Lower lobe of right lung (tissue), 2 donors: ENCODE results near the gene ZBTB7B. TPM values are rescaled to one million over a fixed set of nuclear protein-coding genes. Genes with fewer than 3 reads are reported as not detected.

ENCODE experiments used
- ATAC-seq, 2 donors: fragments of 200-7000 bp; cut with Tn5 transposase; one replicate each; pipeline ENCODE4 v1.9.1; 2020 to 2022; ENCODE audit warnings: mild to moderate bottlenecking in 2 of 2, moderate library complexity in 2 of 2
- DNase-seq: peaks from one replicate; pipeline ENCODE4 v3.0.0-alpha.2; 2020
- H3K27ac ChIP-seq: fragments of 200-600 bp; one replicate; pipeline ENCODE4 v1.8.0; 2022
- H3K27me3 ChIP-seq: fragments of 200-600 bp; one replicate; pipeline ENCODE4 v1.8.0; 2022; ENCODE audit warnings: low read depth
- H3K36me3 ChIP-seq: fragments of 200-600 bp; one replicate; pipeline ENCODE4 v1.8.0; 2022; ENCODE audit warnings: mild to moderate bottlenecking
- H3K4me1 ChIP-seq: fragments of 200-600 bp; one replicate; pipeline ENCODE4 v1.8.0; 2022
- H3K4me3 ChIP-seq: fragments of 200-600 bp; one replicate; pipeline ENCODE4 v1.8.0; 2022; ENCODE audit warnings: mild to moderate bottlenecking
- H3K9me3 ChIP-seq: fragments of 200-600 bp; one replicate; pipeline ENCODE4 v1.8.0; 2022
- intact Hi-C: fragments of 100-400 bp; cut with DNase I; formaldehyde crosslinking; loops from one replicate; pipeline ENCODE4 v1.11.0; 2022
- total RNA-seq: library from RNA; stranded (reverse); fragmentation: NEBNext Ultra II Directional; extraction: Animal tissue kit (Norgen Biotek cat#: 25700); gene quantifications from one replicate; pipeline ENCODE4 v1.2.1, GENCODE V29; 2021
- TF ChIP-seq, protein P1 (sequence below): fragments of 200-600 bp; IDR thresholded peaks from one replicate; pipeline ENCODE4 v1.8.0; 2022; ENCODE audit warnings: antibody characterized with exemption, mild to moderate bottlenecking
- donor health status: DM: no; HTN: yes; CAD: no; lungs with severe emphysema.

Gene ZBTB7B
- total RNA-seq, 1 donor from 2014 or later = 72.0 TPM

DNA sequence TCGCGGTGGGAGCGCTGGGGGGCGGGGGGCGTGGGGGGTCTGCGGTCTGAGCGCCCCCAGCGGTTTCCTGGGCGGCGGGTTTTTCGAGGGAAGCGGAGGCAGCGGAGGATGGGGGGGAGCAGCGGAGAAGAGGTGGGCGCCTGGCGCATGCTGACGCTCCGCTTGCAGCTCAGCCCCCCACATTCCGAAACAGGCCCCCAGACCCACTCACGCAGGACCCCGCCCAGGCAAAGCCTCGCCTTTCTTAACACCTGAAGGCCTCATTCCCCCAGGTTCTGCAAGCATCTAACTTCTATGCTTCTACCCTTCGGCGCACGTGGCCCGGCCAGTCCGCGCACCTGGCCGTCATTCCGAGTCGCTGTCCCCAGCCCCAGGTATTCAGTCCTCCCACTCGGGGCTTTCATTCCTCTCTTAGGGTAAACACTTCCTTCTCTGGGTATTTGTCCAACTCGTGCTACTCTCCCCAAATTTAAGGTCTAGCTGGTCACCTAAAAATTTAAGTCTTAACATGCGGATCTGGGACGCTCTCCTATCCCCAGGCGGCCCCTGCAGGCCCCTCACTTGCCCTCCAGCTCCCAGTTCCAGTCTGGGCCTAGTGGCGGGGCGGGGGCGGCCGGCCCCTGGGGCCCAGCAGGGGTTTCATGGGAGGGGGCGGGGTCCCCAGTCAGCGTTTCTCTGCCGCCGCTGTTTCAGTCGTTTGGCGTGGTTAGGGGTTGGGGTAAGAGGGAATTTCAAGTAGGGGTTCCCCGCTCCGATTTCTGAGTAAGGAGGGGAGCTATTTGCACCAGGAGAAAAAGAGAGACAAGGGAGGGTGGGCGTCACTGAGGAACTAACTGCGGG is 2.8 kb upstream of the ZBTB7B start:
- intact Hi-C loops = no loop called here
- peaks cover 42% of the 10 kb centered on the region for H3K4me1 ChIP-seq
- H3K4me3 ChIP-seq = peak overlapping the region; percentile 97

DNA sequence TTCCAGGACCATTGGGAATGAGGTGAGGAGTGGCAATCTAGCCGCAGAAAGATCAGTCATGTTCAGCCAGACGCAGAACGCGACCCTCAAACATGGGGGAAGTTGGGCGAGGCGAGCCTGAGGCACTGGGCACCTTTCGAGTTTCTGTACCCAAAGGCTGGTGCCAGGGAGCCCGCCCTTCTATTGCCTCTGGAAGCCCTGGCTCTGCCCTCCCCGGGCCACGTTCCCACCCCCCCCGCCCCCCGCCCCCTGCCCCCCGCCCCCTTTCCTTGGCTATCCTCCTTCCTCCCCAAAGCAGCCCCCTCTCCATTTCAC is 2.2 kb upstream of the ZBTB7B start:
- intact Hi-C loops = no loop called here
- DNase-seq (peak; percentile 66), ATAC-seq (no peak)
- peaks cover 48% of the 10 kb centered on the region for H3K4me1 ChIP-seq
- H3K27ac ChIP-seq = peak overlapping the region; percentile 86
- TF ChIP-seq, protein P1, sequence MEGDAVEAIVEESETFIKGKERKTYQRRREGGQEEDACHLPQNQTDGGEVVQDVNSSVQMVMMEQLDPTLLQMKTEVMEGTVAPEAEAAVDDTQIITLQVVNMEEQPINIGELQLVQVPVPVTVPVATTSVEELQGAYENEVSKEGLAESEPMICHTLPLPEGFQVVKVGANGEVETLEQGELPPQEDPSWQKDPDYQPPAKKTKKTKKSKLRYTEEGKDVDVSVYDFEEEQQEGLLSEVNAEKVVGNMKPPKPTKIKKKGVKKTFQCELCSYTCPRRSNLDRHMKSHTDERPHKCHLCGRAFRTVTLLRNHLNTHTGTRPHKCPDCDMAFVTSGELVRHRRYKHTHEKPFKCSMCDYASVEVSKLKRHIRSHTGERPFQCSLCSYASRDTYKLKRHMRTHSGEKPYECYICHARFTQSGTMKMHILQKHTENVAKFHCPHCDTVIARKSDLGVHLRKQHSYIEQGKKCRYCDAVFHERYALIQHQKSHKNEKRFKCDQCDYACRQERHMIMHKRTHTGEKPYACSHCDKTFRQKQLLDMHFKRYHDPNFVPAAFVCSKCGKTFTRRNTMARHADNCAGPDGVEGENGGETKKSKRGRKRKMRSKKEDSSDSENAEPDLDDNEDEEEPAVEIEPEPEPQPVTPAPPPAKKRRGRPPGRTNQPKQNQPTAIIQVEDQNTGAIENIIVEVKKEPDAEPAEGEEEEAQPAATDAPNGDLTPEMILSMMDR = no peak
- peak overlapping the region; percentile 97 for H3K4me3 ChIP-seq
- no peaks in the 10 kb centered on the region for H3K9me3 ChIP-seq
- H3K27me3 ChIP-seq = no peaks in the 10 kb centered on the region
- H3K36me3 ChIP-seq = no peaks in the 10 kb centered on the region

More for the DNA sequence above, 2.8 kb upstream of the ZBTB7B start:
- H3K9me3 ChIP-seq = no peaks in the 10 kb centered on the region
- no peaks in the 10 kb centered on the region for H3K27me3 ChIP-seq
- peak overlapping the region; percentile 86 for H3K27ac ChIP-seq
- TF ChIP-seq, protein P1 = no peak
- DNase-seq (no peak), ATAC-seq (no peak)
- H3K36me3 ChIP-seq = no peaks in the 10 kb centered on the region

DNA sequence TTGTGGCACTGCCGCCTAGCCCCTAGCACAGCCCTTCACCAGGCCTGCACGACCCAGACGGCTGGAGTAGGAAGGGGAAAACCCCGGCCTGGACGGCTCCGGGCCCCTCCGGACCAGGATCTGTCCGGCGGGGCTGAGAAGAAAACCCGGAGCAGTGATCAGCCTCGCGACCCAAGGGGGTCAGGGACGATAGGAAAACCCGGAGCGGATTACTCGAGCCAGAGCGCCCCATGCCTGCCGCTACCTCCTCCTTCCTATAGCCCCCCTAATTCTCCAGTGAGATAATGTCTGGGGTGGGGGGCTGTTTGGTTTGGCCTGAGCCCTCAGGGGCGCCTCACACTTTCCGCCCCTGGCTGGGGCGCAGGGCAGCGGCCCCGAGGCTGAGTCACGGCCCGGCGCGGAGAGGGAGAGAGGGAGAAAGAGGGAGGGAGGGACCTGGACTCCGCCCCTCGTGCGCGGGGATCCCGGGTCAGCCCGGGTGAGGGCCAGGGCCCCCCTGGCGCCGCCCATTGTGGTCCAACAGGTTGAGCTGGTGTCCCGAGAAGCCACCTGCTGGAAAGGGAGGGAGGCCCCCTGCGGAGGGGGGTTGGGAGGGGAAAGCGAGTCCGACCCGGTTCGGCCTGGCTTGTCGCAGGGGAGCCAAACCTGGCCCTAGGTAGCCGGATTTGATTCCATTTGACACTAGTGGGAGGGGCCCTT is 1.7 kb upstream of the ZBTB7B start:
- Histone ChIP-seq H3K9me3 (no peaks in the 10 kb centered on the region), H3K27ac (peak overlapping the region; percentile 86), H3K27me3 (no peaks in the 10 kb centered on the region), H3K36me3 (no peaks in the 10 kb centered on the region), H3K4me1 (peaks cover 48% of the 10 kb centered on the region), H3K4me3 (peak overlapping the region; percentile 97)
- peak; percentile 96 for DNase-seq
- peak; percentile 77 to 82 for ATAC-seq
- TF ChIP-seq, protein P1 = no peak
- intact Hi-C loops = no loop called here

DNA sequence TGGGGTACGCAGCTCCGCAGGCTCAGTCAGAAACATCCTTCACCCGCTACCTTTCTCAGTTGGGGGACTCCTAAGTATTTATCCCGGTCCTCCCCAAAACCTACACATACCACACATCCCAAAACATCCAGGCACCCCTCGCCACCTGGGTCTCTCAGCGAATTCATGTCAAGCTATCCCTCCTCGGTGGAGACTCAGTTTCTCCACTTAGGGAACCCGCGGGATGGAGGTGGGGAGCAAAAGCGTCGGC is 1.3 kb upstream of the ZBTB7B start:
- peak overlapping the region; percentile 86 for H3K27ac ChIP-seq
- intact Hi-C loops = no loop called here
- H3K4me3 ChIP-seq = peak overlapping the region; percentile 97
- TF ChIP-seq, protein P1 = no peak
- peaks cover 49% of the 10 kb centered on the region for H3K4me1 ChIP-seq
- no peaks in the 10 kb centered on the region for H3K9me3 ChIP-seq
- DNase-seq (no peak), ATAC-seq (no peak)
- no peaks in the 10 kb centered on the region for H3K36me3 ChIP-seq
- no peaks in the 10 kb centered on the region for H3K27me3 ChIP-seq

DNA sequence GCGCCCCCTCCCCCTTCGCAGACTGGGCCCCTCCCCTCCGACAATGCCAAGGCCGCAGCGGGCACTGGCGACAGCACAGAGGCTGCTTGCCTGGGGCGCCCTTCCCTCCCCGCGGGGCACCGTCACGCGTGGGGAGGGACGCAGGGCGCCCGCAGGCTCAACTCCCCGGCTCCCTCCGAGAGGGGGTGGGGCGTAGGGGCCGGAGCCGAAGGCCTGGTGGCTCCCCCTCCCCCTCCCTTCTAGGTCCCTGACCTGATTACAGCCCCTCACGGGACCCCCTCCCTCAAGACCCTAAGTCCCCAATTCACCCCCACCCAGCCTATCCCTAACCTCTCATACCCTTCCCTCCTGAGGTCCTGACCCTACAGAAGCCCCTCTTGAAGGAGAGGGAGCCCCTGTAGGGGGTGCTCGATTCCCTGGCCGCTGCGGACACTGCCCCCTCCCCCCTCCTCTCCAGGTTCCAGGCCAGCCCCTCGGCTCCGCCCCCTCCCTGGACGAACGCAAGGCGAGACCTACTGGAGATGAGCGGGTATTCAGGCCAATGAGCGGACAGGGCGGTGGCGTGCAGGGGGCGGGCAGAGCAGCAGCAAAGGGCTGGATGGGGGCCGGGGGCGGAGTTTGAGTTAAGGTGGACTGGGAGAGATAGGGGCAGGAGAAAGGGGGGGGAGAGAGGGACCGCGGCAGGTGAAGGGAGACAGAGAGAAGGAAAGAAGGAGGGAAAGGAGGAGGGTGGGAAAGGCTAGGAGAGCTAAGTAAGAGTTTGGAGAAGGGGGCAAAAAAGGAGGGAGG is 733 bp upstream of the ZBTB7B start:
- Histone ChIP-seq H3K4me3 (peak overlapping the region; percentile 97), H3K27me3 (no peaks in the 10 kb centered on the region), H3K27ac (peak overlapping the region; percentile 86), H3K36me3 (no peaks in the 10 kb centered on the region), H3K9me3 (no peaks in the 10 kb centered on the region), H3K4me1 (peaks cover 54% of the 10 kb centered on the region)
- TF ChIP-seq, protein P1 = peak; percentile 41
- intact Hi-C loops = no loop called here
- ATAC-seq = peak; percentile 86 to 92
- DNase-seq = peak; percentile 100
